Thymus (tissue), 11 donors: ENCODE measurements around the gene TMEM184A. TPM values are rescaled to one million over a fixed set of nuclear protein-coding genes. Genes with fewer than 3 reads are reported as not detected.

ENCODE experiments used
- DNase-seq, 9 donors: peaks; one replicate each; pipeline ENCODE4 v3.0.0-alpha.2; 2013; ENCODE audit warnings: low spot score in 9 of 9, low read depth in 6 of 9, missing footprints in 1 of 9
- H3K27ac ChIP-seq, 2 donors: one replicate each; pipeline ENCODE4 v1.5.1; 2013; ENCODE audit warnings: control low read depth in 1 of 2, low read depth in 1 of 2, low read length in 1 of 2, mild to moderate bottlenecking in 1 of 2, moderate library complexity in 1 of 2
- H3K27me3 ChIP-seq, 2 donors: one replicate each; pipeline ENCODE4 v1.5.1; 2013; ENCODE audit warnings: low read length in 1 of 2; ENCODE audit not compliant: control insufficient read depth in 2 of 2, insufficient read depth in 1 of 2
- H3K36me3 ChIP-seq, 2 donors: one replicate each; pipeline ENCODE4 v1.5.1; 2013; ENCODE audit warnings: low read length in 1 of 2, mild to moderate bottlenecking in 1 of 2, moderate library complexity in 1 of 2; ENCODE audit not compliant: control insufficient read depth in 2 of 2, insufficient read depth in 2 of 2
- H3K4me1 ChIP-seq, 2 donors: one replicate each; pipeline ENCODE4 v1.5.1; 2013; ENCODE audit warnings: low read length in 2 of 2; ENCODE audit not compliant: control insufficient read depth in 2 of 2, insufficient read depth in 2 of 2
- H3K4me3 ChIP-seq, 2 donors: one replicate each; pipeline ENCODE4 v1.5.1; 2013; ENCODE audit warnings: low read length in 2 of 2, control low read depth in 1 of 2, mild to moderate bottlenecking in 1 of 2
- H3K9me3 ChIP-seq, 2 donors: one replicate each; pipeline ENCODE4 v1.5.1; 2013; ENCODE audit warnings: low read length in 1 of 2, mild to moderate bottlenecking in 1 of 2; ENCODE audit not compliant: control insufficient read depth in 2 of 2, insufficient read depth in 1 of 2
- WGBS: extraction: QIAGEN DNeasy Blood & Tissue Kit; methylation state at CpG from one replicate; pipeline ENCODE4 v1.1.7; 2013; 5-methylcytosine and 5-hydroxymethylcytosine counted together
- polyA plus RNA-seq: library from polyadenylated mRNA; stranded (reverse); fragments of 200-250 nt; gene quantifications from one replicate; pipeline ENCODE4 v1.2.3, GENCODE V29; 2013
- total RNA-seq: library from RNA; stranded (reverse); fragments of 120-200 nt; gene quantifications from one replicate; pipeline ENCODE4 v1.2.4, GENCODE V29; 2013
- donor health status: healthy.

Gene TMEM184A
- total and polyA plus RNA-seq, 2 donors: 0.47 to 5.6 TPM

- Histone ChIP-seq H3K9me3 (peaks cover 0 to 1% of the 10 kb centered on the region in 2 donors), H3K4me3 (no peak overlapping the region), H3K4me1 (peaks cover 12 to 15% of the 10 kb centered on the region in 2 donors), H3K27me3 (no peaks in the 10 kb centered on the region), H3K36me3 (peaks cover 74 to 81% of the 10 kb centered on the region in 2 donors), H3K27ac (no peak overlapping the region)
- DNase-seq: no peak
- WGBS: 98% methylated on average over 34 of the region's 34 CpGs
Measured at GRCh38 chr7:1500064-1500807, 55.8 kb downstream of the TMEM184A start.

GRCh38 chr7:1499367-1500029, 56.5 kb downstream of the TMEM184A start:
- H3K4me3 ChIP-seq: no peak overlapping the region
- peaks cover 0 to under 1% of the 10 kb centered on the region in 2 donors for H3K9me3 ChIP-seq
- no peaks in the 10 kb centered on the region for H3K27me3 ChIP-seq
- H3K27ac ChIP-seq: no peak overlapping the region
- 97% methylated on average over 33 of the region's 33 CpGs for WGBS
- H3K36me3 ChIP-seq: peaks cover 80 to 88% of the 10 kb centered on the region in 2 donors
- peaks cover 8 to 12% of the 10 kb centered on the region in 2 donors for H3K4me1 ChIP-seq
- no peak for DNase-seq

GRCh38 chr7:1498370-1499305, 57.4 kb downstream of the TMEM184A start:
- WGBS: 98% methylated on average over 62 of the region's 62 CpGs
- no peaks in the 10 kb centered on the region for H3K27me3 ChIP-seq
- H3K4me1 ChIP-seq: peaks cover 8 to 12% of the 10 kb centered on the region in 2 donors
- DNase-seq: no peak
- no peak overlapping the region for H3K27ac ChIP-seq
- H3K36me3 ChIP-seq: peaks cover 88 to 96% of the 10 kb centered on the region in 2 donors
- no peak overlapping the region for H3K4me3 ChIP-seq
- no peaks in the 10 kb centered on the region for H3K9me3 ChIP-seq

GRCh38 chr7:1497293-1497927, 58.6 kb downstream of the TMEM184A start:
- Histone ChIP-seq H3K4me3 (no peak overlapping the region), H3K27me3 (no peaks in the 10 kb centered on the region), H3K27ac (no peak overlapping the region), H3K36me3 (peaks cover 87 to 99% of the 10 kb centered on the region in 2 donors), H3K4me1 (no peaks in the 10 kb centered on the region), H3K9me3 (no peaks in the 10 kb centered on the region)
- DNase-seq: no peak
- WGBS: 97% methylated on average over 37 of the region's 37 CpGs

- H3K27ac ChIP-seq: no peak overlapping the region
- 96% methylated on average over 33 of the region's 33 CpGs for WGBS
- H3K36me3 ChIP-seq: peaks cover 86 to 99% of the 10 kb centered on the region in 2 donors
- H3K9me3 ChIP-seq: no peaks in the 10 kb centered on the region
- DNase-seq: no peak
- H3K4me3 ChIP-seq: no peak overlapping the region
- no peaks in the 10 kb centered on the region for H3K27me3 ChIP-seq
- no peaks in the 10 kb centered on the region for H3K4me1 ChIP-seq
Measured at GRCh38 chr7:1496531-1497292, 59.3 kb downstream of the TMEM184A start.

GRCh38 chr7:1495564-1496242, 60.3 kb downstream of the TMEM184A start:
- DNase-seq: no peak
- Histone ChIP-seq H3K27ac (no peak overlapping the region), H3K4me3 (no peak overlapping the region), H3K4me1 (no peaks in the 10 kb centered on the region), H3K9me3 (no peaks in the 10 kb centered on the region), H3K36me3 (peaks cover 87 to 97% of the 10 kb centered on the region in 2 donors), H3K27me3 (no peaks in the 10 kb centered on the region)
- WGBS: 97% methylated on average over 34 of the region's 34 CpGs

GRCh38 chr7:1494866-1495563, 61.0 kb downstream of the TMEM184A start:
- WGBS: 98% methylated on average over 27 of the region's 27 CpGs

More at GRCh38 chr7:1494866-1495563, 61.0 kb downstream of the TMEM184A start:
- H3K4me1 ChIP-seq: no peaks in the 10 kb centered on the region
- DNase-seq: no peak
- H3K4me3 ChIP-seq: no peak overlapping the region
- H3K27me3 ChIP-seq: no peaks in the 10 kb centered on the region
- H3K27ac ChIP-seq: no peak overlapping the region
- no peaks in the 10 kb centered on the region for H3K9me3 ChIP-seq
- peaks cover 87 to 96% of the 10 kb centered on the region in 2 donors for H3K36me3 ChIP-seq
